Measurements from ENCODE around the gene TOM1L1. TPM values are rescaled to one million over a fixed set of nuclear protein-coding genes. Genes with fewer than 3 reads are reported as not detected.

TOM1L1 gene
- total RNA-seq, 1 donor, result 1.3 TPM

- Histone ChIP-seq H3K27me3 (ENCODE audit: insufficient read depth, low read length) (no peaks in the 10 kb centered on the region), H3K9me3 (ENCODE audit: low read depth, low read length) (no peaks in the 10 kb centered on the region), H3K4me3 (ENCODE audit: low read length) (no peak overlapping the region), H3K4me1 (ENCODE audit: insufficient read depth, low read length) (no peaks in the 10 kb centered on the region)
Observed at GRCh38 chr17:54907376-54907775, 6.7 kb downstream of the TOM1L1 start.

DNA sequence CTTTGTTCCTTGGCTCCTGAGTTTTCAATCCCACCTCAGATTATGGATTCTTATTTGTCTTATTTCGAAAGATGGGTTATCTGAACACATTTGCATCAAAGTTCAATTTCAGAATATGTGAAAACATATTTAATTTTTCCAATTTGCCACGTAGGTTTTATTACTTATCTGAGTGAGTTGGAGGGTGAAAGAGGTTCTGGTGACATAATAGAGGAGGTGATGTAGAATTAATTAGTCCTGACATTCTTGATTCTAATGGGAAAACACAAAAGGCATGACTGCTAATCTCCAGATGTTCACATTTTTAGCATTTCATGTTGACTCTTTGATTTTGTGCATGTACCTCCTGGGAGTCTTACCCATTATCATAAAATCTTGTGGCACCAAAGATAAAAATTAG, 9.1 kb downstream of the TOM1L1 start:
- no peaks in the 10 kb centered on the region for H3K27me3 ChIP-seq (ENCODE audit: insufficient read depth, low read length)
- no peaks in the 10 kb centered on the region for H3K9me3 ChIP-seq (ENCODE audit: low read depth, low read length)
- no peaks in the 10 kb centered on the region for H3K4me1 ChIP-seq (ENCODE audit: insufficient read depth, low read length)
- H3K4me3 ChIP-seq (ENCODE audit: low read length), result no peak overlapping the region

DNA sequence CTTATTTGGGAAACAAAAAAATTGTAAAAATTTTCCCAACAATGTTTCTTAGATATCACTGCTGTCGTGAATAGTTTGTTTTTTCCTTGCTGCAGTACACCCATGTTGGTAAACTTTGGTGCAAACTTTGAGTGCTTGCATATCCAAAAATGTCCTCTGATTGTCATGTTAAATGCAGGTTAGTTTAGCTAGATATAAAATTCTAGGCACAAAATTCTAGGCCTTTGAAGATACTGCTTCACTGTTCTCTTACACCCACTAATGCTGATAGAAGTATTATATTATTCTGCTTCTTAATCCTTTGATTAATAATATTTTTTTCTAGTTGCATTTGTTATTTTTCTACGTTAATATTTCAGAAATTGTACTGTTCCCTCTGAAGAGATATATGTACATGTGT, 16.1 kb downstream of the TOM1L1 start:
- Histone ChIP-seq H3K9me3 (ENCODE audit: low read depth, low read length) (no peaks in the 10 kb centered on the region), H3K27me3 (ENCODE audit: insufficient read depth, low read length) (no peaks in the 10 kb centered on the region), H3K4me3 (ENCODE audit: low read length) (no peak overlapping the region), H3K4me1 (ENCODE audit: insufficient read depth, low read length) (no peaks in the 10 kb centered on the region)

DNA sequence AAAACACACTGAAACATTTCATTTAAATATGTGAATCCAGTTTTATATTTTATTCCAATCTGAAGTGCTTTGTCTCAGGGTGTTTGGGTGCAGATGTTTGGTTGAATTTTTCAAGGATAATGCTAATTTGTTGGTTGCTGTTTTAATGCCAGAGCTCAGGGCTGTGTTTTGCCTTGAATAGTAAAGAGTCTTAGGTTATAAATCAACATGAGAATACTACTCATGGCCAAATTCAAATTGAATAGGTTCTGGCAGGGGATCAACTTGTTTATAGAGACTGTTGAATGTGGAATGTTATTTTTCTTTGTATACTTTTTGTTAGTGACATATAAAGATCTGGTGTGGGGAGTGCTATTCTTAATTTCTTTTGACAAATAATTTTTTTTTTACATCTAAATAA, 18.8 kb downstream of the TOM1L1 start:
- H3K9me3 ChIP-seq (ENCODE audit: low read depth, low read length), result no peaks in the 10 kb centered on the region

DNA sequence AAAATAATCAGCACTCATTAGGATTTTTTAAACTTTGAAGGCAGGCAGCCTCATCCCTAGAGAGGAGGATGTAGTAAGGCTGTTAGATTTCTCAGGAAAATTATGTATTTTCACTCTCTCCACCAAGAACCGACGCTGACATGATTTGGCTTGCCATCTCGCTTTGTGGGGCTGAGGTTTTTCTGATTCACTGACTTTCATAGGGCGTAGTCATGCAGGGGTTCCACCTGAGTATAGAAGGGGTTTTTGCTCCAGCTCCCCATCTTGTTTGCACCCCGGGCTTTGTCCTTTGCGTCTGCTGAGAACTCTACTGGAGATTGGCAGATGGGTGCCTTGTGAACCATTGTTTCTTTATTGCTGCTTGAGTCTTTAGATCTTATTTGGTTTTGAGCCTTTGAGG, 20.2 kb downstream of the TOM1L1 start:
- Histone ChIP-seq H3K9me3 (ENCODE audit: low read depth, low read length) (no peaks in the 10 kb centered on the region), H3K27me3 (ENCODE audit: insufficient read depth, low read length) (no peaks in the 10 kb centered on the region), H3K4me1 (ENCODE audit: insufficient read depth, low read length) (no peaks in the 10 kb centered on the region)

More for the DNA sequence above, 18.8 kb downstream of the TOM1L1 start:
- H3K27me3 ChIP-seq (ENCODE audit: insufficient read depth, low read length), result no peaks in the 10 kb centered on the region
- no peaks in the 10 kb centered on the region for H3K4me1 ChIP-seq (ENCODE audit: insufficient read depth, low read length)
- no peak overlapping the region for H3K4me3 ChIP-seq (ENCODE audit: low read length)

DNA sequence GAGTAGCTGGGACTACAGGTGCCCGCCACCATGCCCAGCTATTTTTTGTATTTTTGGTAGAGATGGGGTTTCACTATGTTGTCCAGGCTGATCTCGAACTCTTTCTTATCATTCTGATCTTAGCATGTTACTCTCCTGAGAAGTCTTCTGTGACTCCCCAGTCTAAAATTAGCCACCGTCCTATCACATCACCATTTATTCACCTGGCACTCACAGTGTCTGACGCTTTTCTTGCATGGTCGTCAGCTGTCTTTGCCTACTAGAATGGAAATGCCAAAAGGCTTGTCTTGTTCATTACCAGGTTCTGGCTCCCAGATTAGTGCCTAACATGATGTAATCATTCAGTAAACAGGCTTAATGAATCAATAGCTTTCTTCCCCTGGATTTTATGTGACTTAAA, 23.8 kb downstream of the TOM1L1 start:
- H3K4me1 ChIP-seq (ENCODE audit: insufficient read depth, low read length), result no peaks in the 10 kb centered on the region
- no peaks in the 10 kb centered on the region for H3K9me3 ChIP-seq (ENCODE audit: low read depth, low read length)
- H3K4me3 ChIP-seq (ENCODE audit: low read length), result no peak overlapping the region
- no peaks in the 10 kb centered on the region for H3K27me3 ChIP-seq (ENCODE audit: insufficient read depth, low read length)

More for the DNA sequence above, 20.2 kb downstream of the TOM1L1 start:
- no peak overlapping the region for H3K4me3 ChIP-seq (ENCODE audit: low read length)

GRCh38 chr17:54927525-54927924, 26.9 kb downstream of the TOM1L1 start:
- H3K27me3 ChIP-seq (ENCODE audit: insufficient read depth, low read length), result no peaks in the 10 kb centered on the region
- H3K4me3 ChIP-seq (ENCODE audit: low read length), result no peak overlapping the region
- no peaks in the 10 kb centered on the region for H3K9me3 ChIP-seq (ENCODE audit: low read depth, low read length)
- H3K4me1 ChIP-seq (ENCODE audit: insufficient read depth, low read length), result no peaks in the 10 kb centered on the region

- no peaks in the 10 kb centered on the region for H3K4me1 ChIP-seq (ENCODE audit: insufficient read depth, low read length)
Observed at GRCh38 chr17:54932711-54933110, 32.1 kb downstream of the TOM1L1 start.

DNA sequence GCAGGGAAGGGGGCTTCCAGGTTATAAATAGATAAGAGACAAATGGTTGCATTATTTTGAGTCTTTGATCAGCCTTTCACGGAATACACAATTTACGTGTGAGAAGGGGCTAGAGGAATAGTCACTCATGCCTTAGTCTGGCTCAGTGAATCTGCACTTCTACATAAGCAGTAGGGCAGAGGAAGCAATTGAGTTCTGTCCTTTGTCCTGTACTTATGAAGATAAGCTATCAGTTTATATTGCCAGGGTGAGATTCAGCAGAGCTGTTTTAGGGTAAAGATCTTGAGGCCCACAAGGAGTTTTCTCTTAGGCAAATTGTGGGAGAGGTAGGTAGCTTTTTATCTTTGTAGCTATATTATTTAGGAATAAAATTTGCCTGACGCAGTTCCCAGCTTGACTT, 33.3 kb downstream of the TOM1L1 start:
- Histone ChIP-seq H3K4me1 (ENCODE audit: insufficient read depth, low read length) (no peaks in the 10 kb centered on the region), H3K27me3 (ENCODE audit: insufficient read depth, low read length) (no peaks in the 10 kb centered on the region), H3K9me3 (ENCODE audit: low read depth, low read length) (no peaks in the 10 kb centered on the region), H3K4me3 (ENCODE audit: low read length) (no peak overlapping the region)

More at GRCh38 chr17:54932711-54933110, 32.1 kb downstream of the TOM1L1 start:
- Histone ChIP-seq H3K4me3 (ENCODE audit: low read length) (no peak overlapping the region), H3K27me3 (ENCODE audit: insufficient read depth, low read length) (no peaks in the 10 kb centered on the region), H3K9me3 (ENCODE audit: low read depth, low read length) (no peaks in the 10 kb centered on the region)

- no peaks in the 10 kb centered on the region for H3K27me3 ChIP-seq (ENCODE audit: insufficient read depth, low read length)
- no peak overlapping the region for H3K4me3 ChIP-seq (ENCODE audit: low read length)
- no peaks in the 10 kb centered on the region for H3K9me3 ChIP-seq (ENCODE audit: low read depth, low read length)
- H3K4me1 ChIP-seq (ENCODE audit: insufficient read depth, low read length), result no peaks in the 10 kb centered on the region
Observed at GRCh38 chr17:54935471-54935870, 34.8 kb downstream of the TOM1L1 start.

DNA sequence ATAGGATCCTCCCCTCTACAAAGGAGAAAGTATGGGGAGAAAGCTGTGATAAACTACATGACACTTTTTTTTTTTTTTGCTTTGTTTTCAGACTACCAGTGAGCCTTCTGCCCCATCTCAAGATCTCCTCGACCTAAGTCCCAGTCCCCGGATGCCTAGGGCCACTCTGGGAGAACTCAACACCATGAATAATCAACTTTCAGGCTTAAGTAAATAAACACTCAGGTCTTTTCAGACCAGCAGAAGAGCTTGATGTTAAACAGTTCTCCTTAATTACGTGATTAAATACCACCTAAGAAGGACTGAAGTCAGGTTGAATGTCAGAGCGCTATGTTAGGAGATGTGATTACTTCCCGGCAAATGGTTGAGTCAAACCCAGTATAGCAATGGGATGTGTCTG, 36.4 kb downstream of the TOM1L1 start:
- Histone ChIP-seq H3K4me3 (ENCODE audit: low read length) (no peak overlapping the region), H3K4me1 (ENCODE audit: insufficient read depth, low read length) (no peaks in the 10 kb centered on the region), H3K9me3 (ENCODE audit: low read depth, low read length) (no peaks in the 10 kb centered on the region), H3K27me3 (ENCODE audit: insufficient read depth, low read length) (no peaks in the 10 kb centered on the region)

DNA sequence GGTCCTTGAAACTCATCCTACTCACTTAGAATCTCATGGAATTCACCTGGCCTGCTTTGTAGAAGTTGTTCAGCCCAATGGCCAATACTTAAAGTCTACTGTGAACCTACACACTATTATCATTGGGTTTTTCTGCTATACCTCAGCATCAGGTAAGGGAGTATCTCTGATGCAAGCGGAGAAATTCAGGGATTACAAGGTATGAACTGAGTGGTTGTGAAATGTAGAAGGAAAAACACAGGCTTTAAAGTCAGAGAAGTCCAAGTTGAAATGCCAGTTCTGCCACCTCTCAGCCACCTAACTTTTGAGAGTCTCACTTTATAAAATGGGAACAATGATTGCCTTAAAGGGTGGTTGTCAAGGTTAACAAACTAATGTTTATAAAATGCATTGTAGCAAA, 36.8 kb downstream of the TOM1L1 start:
- H3K4me3 ChIP-seq (ENCODE audit: low read length), result no peak overlapping the region
- no peaks in the 10 kb centered on the region for H3K27me3 ChIP-seq (ENCODE audit: insufficient read depth, low read length)
- no peaks in the 10 kb centered on the region for H3K4me1 ChIP-seq (ENCODE audit: insufficient read depth, low read length)
- H3K9me3 ChIP-seq (ENCODE audit: low read depth, low read length), result no peaks in the 10 kb centered on the region

DNA sequence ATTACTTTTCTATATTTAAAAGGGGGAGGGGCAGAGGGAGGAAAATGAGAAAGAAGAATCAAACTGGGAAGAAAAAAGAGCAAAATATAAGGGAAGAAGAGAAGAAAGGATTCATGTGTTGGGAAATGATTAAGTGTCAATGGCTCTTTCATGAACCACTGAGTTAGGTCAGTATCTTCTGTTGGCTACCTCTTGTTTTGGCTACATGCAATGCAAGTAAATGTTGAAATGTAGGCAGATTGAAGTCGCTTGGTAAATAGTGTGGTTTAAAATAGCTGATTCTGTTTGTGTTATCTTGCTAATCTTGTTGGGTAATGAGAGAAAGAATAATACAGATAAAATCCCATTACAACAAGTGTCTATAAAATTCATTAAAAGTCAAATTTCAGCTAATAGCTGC, 40.6 kb downstream of the TOM1L1 start:
- H3K27me3 ChIP-seq (ENCODE audit: insufficient read depth, low read length), result no peaks in the 10 kb centered on the region

GRCh38 chr17:54944796-54945195, 44.1 kb downstream of the TOM1L1 start:
- no peak overlapping the region for H3K4me3 ChIP-seq (ENCODE audit: low read length)
- H3K4me1 ChIP-seq (ENCODE audit: insufficient read depth, low read length), result no peaks in the 10 kb centered on the region
- H3K27me3 ChIP-seq (ENCODE audit: insufficient read depth, low read length), result no peaks in the 10 kb centered on the region
- H3K9me3 ChIP-seq (ENCODE audit: low read depth, low read length), result no peaks in the 10 kb centered on the region

More for the DNA sequence above, 40.6 kb downstream of the TOM1L1 start:
- no peaks in the 10 kb centered on the region for H3K9me3 ChIP-seq (ENCODE audit: low read depth, low read length)
- H3K4me3 ChIP-seq (ENCODE audit: low read length), result no peak overlapping the region
- no peaks in the 10 kb centered on the region for H3K4me1 ChIP-seq (ENCODE audit: insufficient read depth, low read length)

- no peaks in the 10 kb centered on the region for H3K4me1 ChIP-seq (ENCODE audit: insufficient read depth, low read length)
- no peak overlapping the region for H3K4me3 ChIP-seq (ENCODE audit: low read length)
- H3K27me3 ChIP-seq (ENCODE audit: insufficient read depth, low read length), result no peaks in the 10 kb centered on the region
- no peaks in the 10 kb centered on the region for H3K9me3 ChIP-seq (ENCODE audit: low read depth, low read length)
Observed at GRCh38 chr17:54945231-54945630, 44.6 kb downstream of the TOM1L1 start.

GRCh38 chr17:54945671-54946070, 45.0 kb downstream of the TOM1L1 start:
- Histone ChIP-seq H3K4me1 (ENCODE audit: insufficient read depth, low read length) (no peaks in the 10 kb centered on the region), H3K27me3 (ENCODE audit: insufficient read depth, low read length) (no peaks in the 10 kb centered on the region), H3K9me3 (ENCODE audit: low read depth, low read length) (no peaks in the 10 kb centered on the region), H3K4me3 (ENCODE audit: low read length) (no peak overlapping the region)

GRCh38 chr17:54947396-54947795, 46.7 kb downstream of the TOM1L1 start:
- Histone ChIP-seq H3K4me3 (ENCODE audit: low read length) (no peak overlapping the region), H3K27me3 (ENCODE audit: insufficient read depth, low read length) (no peaks in the 10 kb centered on the region), H3K4me1 (ENCODE audit: insufficient read depth, low read length) (no peaks in the 10 kb centered on the region), H3K9me3 (ENCODE audit: low read depth, low read length) (no peaks in the 10 kb centered on the region)

Data from mononuclear cell (primary cell).